ENCODE results near the gene EYS.

DNA sequence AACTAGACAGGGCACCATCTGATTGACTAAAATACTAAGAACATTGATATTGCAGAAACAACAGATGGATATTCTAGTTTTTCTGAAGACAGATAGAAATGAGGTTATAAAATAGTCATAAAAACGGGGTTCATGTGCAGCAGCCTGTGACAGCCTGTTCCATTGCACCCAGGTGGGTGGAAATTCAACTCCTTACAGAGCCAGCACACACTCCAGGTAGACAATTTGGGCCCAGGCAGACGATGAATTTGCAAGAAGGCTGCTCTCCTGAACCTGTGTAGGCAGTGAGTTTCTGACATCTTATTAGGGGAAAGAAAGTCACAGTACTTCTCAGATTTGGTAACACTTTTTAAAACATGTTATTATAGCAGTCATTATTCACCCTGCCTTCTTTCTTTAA lies 1657.3 kb downstream of the EYS start:
- TF ChIP-seq YY1 (IDR thresholded peaks at IDR 0.05; ENCODE audit: extremely low read depth, insufficient replicate concordance, low read depth, low read length) = no peak
- TF ChIP-seq SIN3A (IDR thresholded peaks at IDR 0.05; ENCODE audit: low read depth) = no peak
- TF ChIP-seq, protein P1, sequence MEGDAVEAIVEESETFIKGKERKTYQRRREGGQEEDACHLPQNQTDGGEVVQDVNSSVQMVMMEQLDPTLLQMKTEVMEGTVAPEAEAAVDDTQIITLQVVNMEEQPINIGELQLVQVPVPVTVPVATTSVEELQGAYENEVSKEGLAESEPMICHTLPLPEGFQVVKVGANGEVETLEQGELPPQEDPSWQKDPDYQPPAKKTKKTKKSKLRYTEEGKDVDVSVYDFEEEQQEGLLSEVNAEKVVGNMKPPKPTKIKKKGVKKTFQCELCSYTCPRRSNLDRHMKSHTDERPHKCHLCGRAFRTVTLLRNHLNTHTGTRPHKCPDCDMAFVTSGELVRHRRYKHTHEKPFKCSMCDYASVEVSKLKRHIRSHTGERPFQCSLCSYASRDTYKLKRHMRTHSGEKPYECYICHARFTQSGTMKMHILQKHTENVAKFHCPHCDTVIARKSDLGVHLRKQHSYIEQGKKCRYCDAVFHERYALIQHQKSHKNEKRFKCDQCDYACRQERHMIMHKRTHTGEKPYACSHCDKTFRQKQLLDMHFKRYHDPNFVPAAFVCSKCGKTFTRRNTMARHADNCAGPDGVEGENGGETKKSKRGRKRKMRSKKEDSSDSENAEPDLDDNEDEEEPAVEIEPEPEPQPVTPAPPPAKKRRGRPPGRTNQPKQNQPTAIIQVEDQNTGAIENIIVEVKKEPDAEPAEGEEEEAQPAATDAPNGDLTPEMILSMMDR (IDR thresholded peaks at IDR 0.05 in 2 of 3, conservative IDR thresholded peaks at IDR 0.05 in 1 of 3; ENCODE audit: borderline replicate concordance in 1 of 3, insufficient read depth in 1 of 3, low read depth in 2 of 3, low read length in 2 of 3) = no peak
- no peak for TF ChIP-seq SP1 (IDR thresholded peaks at IDR 0.05; ENCODE audit: low read depth)
- no peak for TF ChIP-seq POLR2A (IDR thresholded peaks at IDR 0.05; ENCODE audit: borderline replicate concordance, extremely low read depth, insufficient read depth, insufficient read length)
- TF ChIP-seq EZH2 (IDR thresholded peaks at IDR 0.05) = no peak
- TF ChIP-seq, protein P2, sequence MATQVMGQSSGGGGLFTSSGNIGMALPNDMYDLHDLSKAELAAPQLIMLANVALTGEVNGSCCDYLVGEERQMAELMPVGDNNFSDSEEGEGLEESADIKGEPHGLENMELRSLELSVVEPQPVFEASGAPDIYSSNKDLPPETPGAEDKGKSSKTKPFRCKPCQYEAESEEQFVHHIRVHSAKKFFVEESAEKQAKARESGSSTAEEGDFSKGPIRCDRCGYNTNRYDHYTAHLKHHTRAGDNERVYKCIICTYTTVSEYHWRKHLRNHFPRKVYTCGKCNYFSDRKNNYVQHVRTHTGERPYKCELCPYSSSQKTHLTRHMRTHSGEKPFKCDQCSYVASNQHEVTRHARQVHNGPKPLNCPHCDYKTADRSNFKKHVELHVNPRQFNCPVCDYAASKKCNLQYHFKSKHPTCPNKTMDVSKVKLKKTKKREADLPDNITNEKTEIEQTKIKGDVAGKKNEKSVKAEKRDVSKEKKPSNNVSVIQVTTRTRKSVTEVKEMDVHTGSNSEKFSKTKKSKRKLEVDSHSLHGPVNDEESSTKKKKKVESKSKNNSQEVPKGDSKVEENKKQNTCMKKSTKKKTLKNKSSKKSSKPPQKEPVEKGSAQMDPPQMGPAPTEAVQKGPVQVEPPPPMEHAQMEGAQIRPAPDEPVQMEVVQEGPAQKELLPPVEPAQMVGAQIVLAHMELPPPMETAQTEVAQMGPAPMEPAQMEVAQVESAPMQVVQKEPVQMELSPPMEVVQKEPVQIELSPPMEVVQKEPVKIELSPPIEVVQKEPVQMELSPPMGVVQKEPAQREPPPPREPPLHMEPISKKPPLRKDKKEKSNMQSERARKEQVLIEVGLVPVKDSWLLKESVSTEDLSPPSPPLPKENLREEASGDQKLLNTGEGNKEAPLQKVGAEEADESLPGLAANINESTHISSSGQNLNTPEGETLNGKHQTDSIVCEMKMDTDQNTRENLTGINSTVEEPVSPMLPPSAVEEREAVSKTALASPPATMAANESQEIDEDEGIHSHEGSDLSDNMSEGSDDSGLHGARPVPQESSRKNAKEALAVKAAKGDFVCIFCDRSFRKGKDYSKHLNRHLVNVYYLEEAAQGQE (IDR thresholded peaks at IDR 0.05; ENCODE audit: low read depth) = no peak
- no peak for TF ChIP-seq TCF7L2 (IDR thresholded peaks at IDR 0.05; ENCODE audit: borderline replicate concordance, extremely low read depth, insufficient read depth, insufficient read length)
- no peak for TF ChIP-seq ZNF274 (IDR thresholded peaks at IDR 0.05; ENCODE audit: low read depth, low read length)
- no peak for TF ChIP-seq JUND (IDR thresholded peaks at IDR 0.05)
- no peak for TF ChIP-seq CEBPB (IDR thresholded peaks at IDR 0.05; ENCODE audit: low read depth)
- no peak for TF ChIP-seq POLR2AphosphoS5 (IDR thresholded peaks at IDR 0.05; ENCODE audit: low read depth, low read length)
